Astrocyte (in vitro differentiated cells and primary cell): ENCODE results near the gene CDH11. TPM values are rescaled to one million over a fixed set of nuclear protein-coding genes. Genes with fewer than 3 reads are reported as not detected.
A peak's percentile ranks its signal among the peaks of the same experiment; 100 is the strongest.

ENCODE experiments used
- DNase-seq: peaks from one replicate; pipeline ENCODE4 v3.0.0-alpha.2; 2010; ENCODE audit warnings: low read depth
- FAIRE-seq: peaks from 2 replicates; lab custom pipeline; 2011; peaks lifted over from hg19 to GRCh38; lab: Jason Lieb, UNC
- H2AFZ ChIP-seq: 2 replicates; pipeline ENCODE4 v1.6.0; 2012; ENCODE audit warnings: low read depth, low read length, inconsistent platforms
- H3K27ac ChIP-seq: 2 replicates; pipeline ENCODE4 v1.5.1; 2011; ENCODE audit warnings: low read depth, low read length, inconsistent platforms
- H3K27me3 ChIP-seq: 2 replicates; pipeline ENCODE4 v1.6.0; 2011; ENCODE audit warnings: low read length, inconsistent platforms; ENCODE audit not compliant: insufficient read depth
- H3K36me3 ChIP-seq: 2 replicates; pipeline ENCODE4 v1.5.1; 2011; ENCODE audit warnings: low read length, inconsistent platforms; ENCODE audit not compliant: insufficient read depth
- H3K4me1 ChIP-seq: 2 replicates; pipeline ENCODE4 v1.5.1; 2011; ENCODE audit warnings: low read length, inconsistent platforms; ENCODE audit not compliant: insufficient read depth
- H3K4me2 ChIP-seq: 2 replicates; pipeline ENCODE4 v1.6.0; 2012; ENCODE audit warnings: low read length, inconsistent platforms
- H3K4me3 ChIP-seq: 2 replicates; pipeline ENCODE4 v1.5.1; 2011; ENCODE audit warnings: low read depth, mild to moderate bottlenecking, low read length, inconsistent platforms; ENCODE audit not compliant: insufficient read depth
- H3K79me2 ChIP-seq: 2 replicates; pipeline ENCODE4 v1.6.0; 2012; ENCODE audit warnings: mild to moderate bottlenecking, low read length, inconsistent platforms; ENCODE audit not compliant: insufficient read depth
- H3K9ac ChIP-seq: 2 replicates; pipeline ENCODE4 v1.6.0; 2012; ENCODE audit warnings: mild to moderate bottlenecking, low read length, inconsistent platforms
- H3K9me3 ChIP-seq: 2 replicates; pipeline ENCODE4 v1.5.1; 2012; ENCODE audit warnings: low read depth, mild to moderate bottlenecking, low read length, inconsistent platforms; ENCODE audit not compliant: insufficient read depth
- H4K20me1 ChIP-seq: 2 replicates; pipeline ENCODE4 v1.6.0; 2012; ENCODE audit warnings: low read length, inconsistent platforms; ENCODE audit not compliant: insufficient read depth
- H3K27ac Mint-ChIP-seq: one replicate; pipeline ENCODE4 v1.8.0; 2021; ENCODE audit warnings: mild to moderate bottlenecking, mixed read lengths; ENCODE audit not compliant: unreplicated experiment
- H3K27me3 Mint-ChIP-seq: one replicate; pipeline ENCODE4 v1.8.0; 2021; ENCODE audit warnings: low read depth, mixed read lengths; ENCODE audit not compliant: unreplicated experiment
- H3K36me3 Mint-ChIP-seq: one replicate; pipeline ENCODE4 v1.8.0; 2021; ENCODE audit warnings: low read depth, mixed read lengths; ENCODE audit not compliant: unreplicated experiment
- H3K4me1 Mint-ChIP-seq: one replicate; pipeline ENCODE4 v1.8.0; 2021; ENCODE audit warnings: low read depth, mixed read lengths; ENCODE audit not compliant: unreplicated experiment
- H3K4me3 Mint-ChIP-seq: one replicate; pipeline ENCODE4 v1.8.0; 2021; ENCODE audit warnings: mild to moderate bottlenecking, moderate library complexity, mixed read lengths; ENCODE audit not compliant: unreplicated experiment
- H3K9me3 Mint-ChIP-seq: one replicate; pipeline ENCODE4 v1.8.0; 2021; ENCODE audit warnings: mild to moderate bottlenecking, mixed read lengths; ENCODE audit not compliant: unreplicated experiment
- EZH2 ChIP-seq: IDR thresholded peaks from 2 replicates; pipeline ENCODE4 v1.6.1; 2012; ENCODE audit warnings: mild to moderate bottlenecking, low read length, inconsistent platforms; ENCODE audit not compliant: insufficient read depth
- total RNA-seq: library from RNA; stranded (reverse); gene quantifications from 2 replicates; pipeline ENCODE4 v1.2.1, GENCODE V29; 2021
- TF ChIP-seq, protein P1 (sequence below): IDR thresholded peaks from 2 replicates; pipeline ENCODE4 v1.5.1; 2011; ENCODE audit warnings: low read depth, mild to moderate bottlenecking, inconsistent platforms, low read length, moderate library complexity; ENCODE audit not compliant: insufficient read depth

The CDH11 gene
- total RNA-seq, 1 donor from 2014 or later, result 313 TPM

DNA sequence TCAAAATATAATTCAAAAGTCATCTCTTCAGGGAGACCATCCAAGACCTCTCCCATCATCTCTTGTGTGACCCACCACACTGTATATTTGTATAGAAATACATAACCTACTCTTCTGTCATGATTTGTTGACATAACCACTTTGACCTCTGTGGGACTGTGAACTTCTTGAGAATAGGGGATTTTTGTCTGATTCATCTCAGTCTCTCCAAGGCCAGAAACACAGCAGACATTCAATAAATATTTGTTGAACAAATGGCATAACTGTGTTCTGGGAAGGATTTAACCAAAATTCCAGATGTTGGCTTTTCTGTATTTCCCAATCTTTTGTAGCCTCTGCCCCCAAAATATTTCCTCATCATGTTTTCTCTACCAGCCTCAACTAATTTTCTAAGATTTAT is 169.7 kb downstream of the CDH11 start:
- H3K4me2 ChIP-seq, result peak overlapping the region; percentile 25
- TF ChIP-seq, protein P1, sequence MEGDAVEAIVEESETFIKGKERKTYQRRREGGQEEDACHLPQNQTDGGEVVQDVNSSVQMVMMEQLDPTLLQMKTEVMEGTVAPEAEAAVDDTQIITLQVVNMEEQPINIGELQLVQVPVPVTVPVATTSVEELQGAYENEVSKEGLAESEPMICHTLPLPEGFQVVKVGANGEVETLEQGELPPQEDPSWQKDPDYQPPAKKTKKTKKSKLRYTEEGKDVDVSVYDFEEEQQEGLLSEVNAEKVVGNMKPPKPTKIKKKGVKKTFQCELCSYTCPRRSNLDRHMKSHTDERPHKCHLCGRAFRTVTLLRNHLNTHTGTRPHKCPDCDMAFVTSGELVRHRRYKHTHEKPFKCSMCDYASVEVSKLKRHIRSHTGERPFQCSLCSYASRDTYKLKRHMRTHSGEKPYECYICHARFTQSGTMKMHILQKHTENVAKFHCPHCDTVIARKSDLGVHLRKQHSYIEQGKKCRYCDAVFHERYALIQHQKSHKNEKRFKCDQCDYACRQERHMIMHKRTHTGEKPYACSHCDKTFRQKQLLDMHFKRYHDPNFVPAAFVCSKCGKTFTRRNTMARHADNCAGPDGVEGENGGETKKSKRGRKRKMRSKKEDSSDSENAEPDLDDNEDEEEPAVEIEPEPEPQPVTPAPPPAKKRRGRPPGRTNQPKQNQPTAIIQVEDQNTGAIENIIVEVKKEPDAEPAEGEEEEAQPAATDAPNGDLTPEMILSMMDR, result no peak
- TF ChIP-seq EZH2, result no peak

GRCh38 chr16:64951193-64951592 is 170.7 kb downstream of the CDH11 start:
- Histone ChIP-seq H3K4me1 (peaks cover 11% of the 10 kb centered on the region), H3K4me3 (no peak overlapping the region), H3K9me3 (no peaks in the 10 kb centered on the region), H3K9ac (no peak overlapping the region), H2AFZ (no peak overlapping the region), H3K27me3 (no peaks in the 10 kb centered on the region), H3K4me2 (no peak overlapping the region), H3K27ac (peak overlapping the region; percentile 82), H4K20me1 (no peaks in the 10 kb centered on the region), H3K79me2 (no peaks in the 10 kb centered on the region), H3K36me3 (peaks cover 32% of the 10 kb centered on the region)
- H3K4me3 Mint-ChIP-seq, result no peak overlapping the region
- TF ChIP-seq, protein P1, result no peak
- no peak for TF ChIP-seq EZH2
- no peaks in the 10 kb centered on the region for H3K27me3 Mint-ChIP-seq
- no peaks in the 10 kb centered on the region for H3K9me3 Mint-ChIP-seq
- FAIRE-seq, result no peak
- H3K4me1 Mint-ChIP-seq, result peaks cover 18% of the 10 kb centered on the region
- no peak for DNase-seq
- H3K27ac Mint-ChIP-seq, result peak overlapping the region; percentile 9
- peaks cover 27% of the 10 kb centered on the region for H3K36me3 Mint-ChIP-seq

More for the DNA sequence above, 169.7 kb downstream of the CDH11 start:
- DNase-seq, result peak; percentile 94
- no peaks in the 10 kb centered on the region for H3K27me3 ChIP-seq
- FAIRE-seq, result no peak
- Mint-ChIP-seq H3K4me3 (no peak overlapping the region), H3K9me3 (no peaks in the 10 kb centered on the region), H3K4me1 (peaks cover 20% of the 10 kb centered on the region), H3K27ac (no peak overlapping the region), H3K36me3 (peaks cover 31% of the 10 kb centered on the region), H3K27me3 (no peaks in the 10 kb centered on the region)
- no peaks in the 10 kb centered on the region for H3K79me2 ChIP-seq
- no peak overlapping the region for H3K4me3 ChIP-seq
- peaks cover 11% of the 10 kb centered on the region for H3K4me1 ChIP-seq
- H4K20me1 ChIP-seq, result no peaks in the 10 kb centered on the region
- peak overlapping the region; percentile 55 for H3K9ac ChIP-seq
- no peak overlapping the region for H2AFZ ChIP-seq
- peak overlapping the region; percentile 82 for H3K27ac ChIP-seq
- H3K36me3 ChIP-seq, result peaks cover 32% of the 10 kb centered on the region
- H3K9me3 ChIP-seq, result no peaks in the 10 kb centered on the region

DNA sequence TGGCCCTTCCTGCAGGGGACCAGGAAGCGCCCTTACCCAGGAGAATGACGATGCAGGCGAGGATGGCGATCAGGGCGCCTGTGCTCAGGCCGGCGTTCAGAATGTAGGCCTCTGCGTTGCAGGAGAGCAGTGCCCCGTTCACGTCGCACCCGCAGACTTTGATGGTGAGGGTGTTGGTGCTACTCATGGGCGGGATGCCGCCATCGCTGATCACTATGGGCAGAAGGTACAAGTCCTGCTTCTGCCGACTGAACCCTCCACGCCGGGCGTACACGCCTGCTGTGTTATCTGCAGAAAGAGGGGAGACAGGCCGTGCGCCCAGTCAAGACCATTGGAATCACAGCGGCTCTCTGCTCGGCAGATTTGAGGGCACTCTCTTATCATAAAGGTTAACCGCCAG is 171.1 kb downstream of the CDH11 start:
- H3K4me1 Mint-ChIP-seq, result peaks cover 18% of the 10 kb centered on the region
- Histone ChIP-seq H3K4me2 (no peak overlapping the region), H3K79me2 (no peaks in the 10 kb centered on the region), H3K9ac (no peak overlapping the region), H3K4me1 (peaks cover 11% of the 10 kb centered on the region), H2AFZ (no peak overlapping the region), H3K36me3 (peaks cover 29% of the 10 kb centered on the region), H3K27me3 (no peaks in the 10 kb centered on the region), H3K9me3 (no peaks in the 10 kb centered on the region), H3K4me3 (no peak overlapping the region), H3K27ac (no peak overlapping the region), H4K20me1 (no peaks in the 10 kb centered on the region)
- H3K36me3 Mint-ChIP-seq, result peaks cover 29% of the 10 kb centered on the region
- H3K27ac Mint-ChIP-seq, result no peak overlapping the region
- DNase-seq (no peak), FAIRE-seq (no peak)
- TF ChIP-seq, protein P1, result no peak
- TF ChIP-seq EZH2, result no peak
- H3K9me3 Mint-ChIP-seq, result no peaks in the 10 kb centered on the region
- no peak overlapping the region for H3K4me3 Mint-ChIP-seq
- H3K27me3 Mint-ChIP-seq, result no peaks in the 10 kb centered on the region
